ENCODE measurements around the gene TBC1D22A. TPM values are rescaled to one million over a fixed set of nuclear protein-coding genes. Genes with fewer than 3 reads are reported as not detected.

TBC1D22A gene
- total and polyA plus RNA-seq, 10 of the 15 experiments (the other 5 are each of a cell fraction or from before 2014, with no cell fraction given): 0.63 to 44.7 (median 27.4) TPM

- no peak for TF ChIP-seq EZH2 (IDR thresholded peaks at IDR 0.05; ENCODE audit: borderline replicate concordance, control insufficient read depth, low read depth, low read length)
- no peak for TF ChIP-seq SRF (IDR thresholded peaks at IDR 0.05; ENCODE audit: low read depth in 2 of 2, low read length in 2 of 2)
- TF ChIP-seq CBX3 (IDR thresholded peaks at IDR 0.05; ENCODE audit: borderline replicate concordance, low read depth): no peak
- no peak for TF ChIP-seq GATAD2B (conservative IDR thresholded peaks at IDR 0.05; ENCODE audit: low read depth)
- TF ChIP-seq BMI1 (IDR thresholded peaks at IDR 0.05; ENCODE audit: borderline replicate concordance): no peak
- TF ChIP-seq LARP7 (IDR thresholded peaks at IDR 0.05): 0 out of 2 replicates have a peak, but pooled peaks have one; percentile 61
- TF ChIP-seq ZBTB4 (CRISPR knock-in tag; IDR thresholded peaks at IDR 0.05): no peak
- no peak for TF ChIP-seq KLF5 (IDR thresholded peaks at IDR 0.05; ENCODE audit: partially characterized antibody)
- TF ChIP-seq NR2F1 (conservative IDR thresholded peaks at IDR 0.05): no peak
- TF ChIP-seq IRF4 (IDR thresholded peaks at IDR 0.05; ENCODE audit: low read depth, low read length): no peak
- TF ChIP-seq MEF2B (IDR thresholded peaks at IDR 0.05; ENCODE audit: partially characterized antibody, poor library complexity, severe bottlenecking): no peak
- no peak for TF ChIP-seq POLR2A (IDR thresholded peaks at IDR 0.05; ENCODE audit: low read depth, low read length)
- TF ChIP-seq ZNF384 (IDR thresholded peaks at IDR 0.05; ENCODE audit: borderline replicate concordance, low read depth, low read length): no peak
- no peak for TF ChIP-seq HDAC6 (IDR thresholded peaks at IDR 0.05; ENCODE audit: unreplicated experiment)
- peak; percentile 28; the same call in 1 of the 2 replicates for TF ChIP-seq IKZF1 (conservative IDR thresholded peaks at IDR 0.05)
- no peak for TF ChIP-seq HCFC1 (IDR thresholded peaks at IDR 0.05; ENCODE audit: low read length)
- no peak for TF ChIP-seq RB1 (IDR thresholded peaks at IDR 0.05; ENCODE audit: borderline replicate concordance)
- no peak for TF ChIP-seq MEF2A (IDR thresholded peaks at IDR 0.05; ENCODE audit: insufficient read depth, low read depth, low read length)
- no peak for TF ChIP-seq SMAD5 (IDR thresholded peaks at IDR 0.05; ENCODE audit: low read depth)
- no peak for TF ChIP-seq SREBF1 (IDR thresholded peaks at IDR 0.05; ENCODE audit: low read length)
- no peak for TF ChIP-seq RAD21 (IDR thresholded peaks at IDR 0.05; ENCODE audit: insufficient read depth, low read depth, low read length)
- no peak for TF ChIP-seq TCF7 (IDR thresholded peaks at IDR 0.05; ENCODE audit: borderline replicate concordance)
- TF ChIP-seq MXI1 (IDR thresholded peaks at IDR 0.05; ENCODE audit: low read depth, low read length): peak; percentile 99
- TF ChIP-seq KAT2A (conservative IDR thresholded peaks at IDR 0.05; ENCODE audit: control insufficient read depth, low read depth, low read length): no peak
- TF ChIP-seq ZBTB11 (CRISPR knock-in tag; IDR thresholded peaks at IDR 0.05): no peak
- no peak for TF ChIP-seq TCF12 (IDR thresholded peaks at IDR 0.05; ENCODE audit: low read depth, low read length)
- no peak for TF ChIP-seq MTA3 (IDR thresholded peaks at IDR 0.05; ENCODE audit: borderline replicate concordance, low read length)
Observed at GRCh38 chr22:46777609-46777970, 15.1 kb downstream of the TBC1D22A start (continued).

All from GM12878 (cell line).